GM18511 (cell line): Measurements from ENCODE around the gene OFD1.

Experiments used
- ATAC-seq: cut with Tn5 transposase; IDR thresholded peaks from one replicate; pipeline ENCODE4 v1.9.1; 2021; ENCODE audit warnings: mild to moderate bottlenecking, moderate library complexity; ENCODE audit not compliant: unreplicated experiment

Gene OFD1

GRCh38 chrX:13750204-13750603 lies 15.7 kb downstream of the OFD1 start:
- ATAC-seq = no peak

DNA sequence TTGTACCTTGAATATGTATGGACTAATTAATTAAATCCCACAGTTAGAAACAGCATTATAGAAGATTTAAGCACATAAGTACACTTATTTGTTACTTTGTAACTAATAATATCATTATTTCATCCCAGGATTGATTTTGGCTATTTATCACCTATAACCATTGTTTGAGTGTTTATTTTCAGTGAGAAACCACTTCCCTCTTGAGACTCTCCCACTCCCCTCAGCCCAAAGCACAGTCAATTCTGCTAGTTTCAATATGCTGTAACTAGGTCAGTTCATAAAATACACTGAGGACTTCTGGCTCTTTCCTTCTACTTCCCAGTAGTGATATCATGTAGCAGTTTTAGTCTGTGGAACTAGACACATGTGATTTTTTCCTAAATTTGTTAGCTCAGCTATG lies 16.3 kb downstream of the OFD1 start:
- peak; percentile 43 for ATAC-seq

- ATAC-seq = no peak
These were observed 17.6 kb downstream of the OFD1 start for GRCh38 chrX:13752141-13752540.

- ATAC-seq = peak; percentile 70
These were observed 18.1 kb downstream of the OFD1 start for GRCh38 chrX:13752646-13753045.

DNA sequence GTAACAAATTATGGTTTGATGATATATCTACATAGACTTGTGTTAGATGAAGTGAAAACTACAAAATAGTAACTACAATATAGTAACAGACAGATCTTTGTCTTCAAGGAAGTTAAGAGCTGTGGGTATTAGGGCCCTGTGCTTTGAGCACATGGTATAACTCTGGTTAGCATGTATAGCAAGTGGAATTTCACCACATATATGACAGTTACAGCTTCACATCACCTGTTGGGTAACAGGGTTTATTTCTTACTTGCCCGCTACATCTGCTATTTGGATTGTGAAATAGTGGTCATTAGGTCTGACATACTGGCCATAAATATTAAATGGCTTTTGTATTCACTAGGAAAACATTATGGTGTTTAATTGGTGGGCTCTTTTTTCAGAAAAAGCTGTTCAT lies 20.2 kb downstream of the OFD1 start:
- no peak for ATAC-seq

- ATAC-seq = no peak
These were observed 20.7 kb downstream of the OFD1 start for GRCh38 chrX:13755254-13755653.

- ATAC-seq = no peak
These were observed 21.8 kb downstream of the OFD1 start for GRCh38 chrX:13756381-13756780.

DNA sequence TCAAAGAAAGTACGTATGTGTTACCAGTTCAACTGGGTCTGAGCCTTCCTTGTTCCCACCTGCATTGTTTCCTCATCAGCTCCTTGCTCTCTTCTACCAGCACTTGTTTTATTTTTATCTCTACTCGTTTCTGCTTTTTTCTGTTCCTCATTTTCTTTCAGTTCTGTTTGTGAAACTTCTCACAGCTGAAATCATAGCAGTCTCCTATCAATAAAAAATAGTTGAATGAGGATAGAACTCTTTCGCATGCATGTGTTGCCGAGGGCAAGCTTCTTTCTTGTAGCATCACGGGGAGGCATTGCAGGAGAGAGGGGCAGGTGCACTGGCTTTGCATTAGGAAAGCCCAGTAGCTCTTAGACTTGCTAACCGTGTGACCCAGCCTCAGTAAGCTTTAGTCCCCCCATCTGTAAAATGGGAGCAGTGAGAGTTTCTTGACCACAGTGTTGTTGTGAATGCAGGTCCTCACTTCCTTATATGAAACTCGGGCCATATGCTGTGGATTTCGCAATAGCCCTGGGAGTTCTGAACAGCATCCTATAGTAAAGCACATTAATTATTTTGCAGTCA lies 24.7 kb downstream of the OFD1 start:
- ATAC-seq = peak; percentile 74

DNA sequence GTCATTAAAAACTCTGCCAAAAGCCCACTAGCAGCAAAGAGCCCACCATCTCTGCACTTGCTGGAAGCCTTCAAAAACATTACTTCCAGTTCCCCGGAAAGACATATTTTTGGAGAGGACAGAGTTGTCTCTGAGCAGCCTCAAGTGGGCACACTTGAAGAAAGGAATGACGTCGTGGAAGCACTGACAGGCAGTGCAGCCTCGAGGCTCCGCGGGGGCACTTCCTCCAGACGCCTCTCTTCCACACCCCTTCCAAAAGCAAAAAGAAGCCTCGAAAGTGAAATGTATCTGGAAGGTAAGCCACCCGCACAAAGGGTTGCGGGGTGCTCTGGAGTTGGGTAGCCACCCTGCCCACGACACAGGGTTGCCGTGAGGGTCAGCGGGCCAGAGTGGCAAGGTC lies 25.9 kb downstream of the OFD1 start:
- ATAC-seq = no peak

GRCh38 chrX:13761606-13762414 lies 27.3 kb downstream of the OFD1 start:
- peak; percentile 65 for ATAC-seq

- ATAC-seq = no peak
These were observed 28.9 kb downstream of the OFD1 start for GRCh38 chrX:13763489-13763888.

DNA sequence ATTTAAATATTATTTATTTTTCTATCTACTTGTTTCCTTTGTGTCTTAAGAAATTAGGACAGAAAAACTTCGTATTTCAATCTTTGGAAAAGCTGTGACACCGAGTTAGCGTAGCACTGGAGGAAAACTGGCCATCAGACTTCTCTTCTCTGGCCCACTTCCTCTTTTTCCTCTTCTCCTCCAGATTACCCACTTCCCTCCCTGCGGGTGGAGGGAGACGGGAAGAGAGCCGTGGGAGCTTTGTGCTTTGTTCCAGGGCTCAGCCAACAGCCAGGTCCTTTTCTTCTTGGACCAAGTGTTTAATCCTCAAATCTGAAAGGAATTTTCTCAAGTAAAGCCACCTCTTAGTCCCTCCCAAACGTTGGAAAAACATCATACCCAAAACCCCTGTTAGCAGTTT lies 29.7 kb downstream of the OFD1 start:
- no peak for ATAC-seq

GRCh38 chrX:13764765-13765164 lies 30.2 kb downstream of the OFD1 start:
- no peak for ATAC-seq

GRCh38 chrX:13768939-13769338 lies 34.4 kb downstream of the OFD1 start:
- ATAC-seq = no peak

GRCh38 chrX:13770013-13770535 lies 35.5 kb downstream of the OFD1 start:
- no peak for ATAC-seq

DNA sequence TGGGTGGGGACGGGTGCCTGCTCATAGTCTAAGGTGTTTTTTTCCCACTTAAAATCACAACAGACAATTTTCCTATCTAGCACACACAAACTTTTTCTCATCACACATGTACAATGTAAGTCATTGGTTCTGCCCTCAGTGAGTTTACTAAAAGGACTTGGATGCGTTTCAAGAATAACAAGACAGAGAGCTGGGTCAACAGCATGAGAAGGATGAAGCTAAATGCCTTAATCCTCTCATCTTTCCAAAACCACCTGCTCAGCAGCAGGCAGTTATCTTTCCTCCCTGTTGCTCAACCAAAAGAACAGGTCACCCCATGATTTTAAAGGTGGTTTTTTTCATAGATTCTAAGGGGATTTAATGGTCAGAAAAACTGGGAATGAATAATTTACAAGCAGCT lies 40.1 kb downstream of the OFD1 start:
- ATAC-seq = no peak

DNA sequence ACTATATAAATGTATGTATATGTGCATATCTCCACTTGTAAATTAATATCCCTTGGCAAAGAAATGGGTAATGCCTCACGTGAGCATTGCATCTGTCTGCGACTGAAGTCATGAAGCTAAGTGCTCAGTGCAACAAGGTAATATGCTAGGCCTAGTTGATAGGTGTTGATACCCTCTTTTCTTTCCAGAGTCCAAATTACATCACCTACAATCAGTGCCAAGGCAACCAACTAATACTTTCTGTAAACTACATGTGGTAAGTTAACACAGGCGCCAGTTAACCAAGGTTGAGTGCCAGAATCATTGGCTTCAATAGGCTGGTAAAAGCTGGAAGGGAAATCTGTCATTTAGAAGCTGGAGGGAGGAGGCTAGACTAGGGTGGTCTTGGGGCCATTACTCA lies 41.3 kb downstream of the OFD1 start:
- no peak for ATAC-seq

GRCh38 chrX:13776387-13776786 lies 41.8 kb downstream of the OFD1 start:
- ATAC-seq = no peak

- ATAC-seq = no peak
These were observed 44.4 kb downstream of the OFD1 start for GRCh38 chrX:13778916-13779315.

- ATAC-seq = no peak
These were observed 46.4 kb downstream of the OFD1 start for GRCh38 chrX:13780868-13781427.

DNA sequence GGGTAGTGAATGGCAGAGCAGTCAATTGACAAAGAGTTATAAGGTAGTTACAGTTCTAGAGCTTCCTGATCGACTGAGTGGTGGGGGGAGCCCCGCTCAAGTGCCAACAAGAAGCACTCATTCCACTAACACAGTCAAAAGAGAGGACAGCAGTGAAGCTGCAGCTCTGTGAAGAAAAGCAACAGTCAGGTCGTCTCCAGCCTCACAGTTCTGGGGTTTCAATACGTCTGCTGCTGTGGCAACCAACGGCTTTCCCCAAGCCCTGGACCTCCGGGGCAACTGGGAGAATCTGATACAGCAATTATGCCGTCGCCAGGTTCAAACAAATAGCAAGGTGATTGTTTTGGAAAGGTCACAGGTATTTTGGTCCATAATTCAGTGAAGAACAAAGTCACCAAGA lies 51.5 kb downstream of the OFD1 start:
- ATAC-seq = no peak
